Measurements from ENCODE around the gene TMEM192. TPM values are rescaled to one million over a fixed set of nuclear protein-coding genes. Genes with fewer than 3 reads are reported as not detected.
"Not testable (repeated sequence)": the region's sequence is repeated elsewhere in the genome, so short reads cannot be mapped to it uniquely, and the experiment has no call there.

The TMEM192 gene
- total and polyA plus RNA-seq, 4 donors: 4.9 to 16.0 (median 11.6) TPM

- Histone ChIP-seq H3K36me3 (ENCODE audit: control insufficient read depth in 1 of 2, insufficient read depth in 2 of 2, low read length in 1 of 2) (no peaks in the 10 kb centered on the region), H3K9me3 (ENCODE audit: control insufficient read depth, low read length) (no peaks in the 10 kb centered on the region), H3K27ac (ENCODE audit: low read depth in 1 of 2, low read length in 2 of 2) (no peak overlapping the region), H3K4me3 (ENCODE audit: low read length in 2 of 2) (no peak overlapping the region), H3K27me3 (ENCODE audit: control insufficient read depth in 1 of 2, insufficient read depth in 2 of 2, low read length in 1 of 2) (no peaks in the 10 kb centered on the region), H3K4me1 (ENCODE audit: control insufficient read depth in 1 of 2, insufficient read depth in 2 of 2, low read length in 2 of 2) (no peaks in the 10 kb centered on the region)
- no peak for DNase-seq
- no peak for ATAC-seq (ENCODE audit: low FRiP score)
- intact Hi-C loops (cut with DNase I): loop anchor here in 1 of 2 donors (10.0 kb wide), 1 partner anchor 68 kb away; the partner anchor contains the start of gene KLHL2
- WGBS, 2 donors: 61 to 81% methylated on average over 4 of the region's 4 CpGs
These were observed 23.9 kb upstream of the TMEM192 start for GRCh38 chr4:165136529-165136928.

GRCh38 chr4:165133150-165133549 is 20.5 kb upstream of the TMEM192 start:
- H3K36me3 ChIP-seq (ENCODE audit: control insufficient read depth in 1 of 2, insufficient read depth in 2 of 2, low read length in 1 of 2): no peaks in the 10 kb centered on the region
- no peak for DNase-seq
- ATAC-seq (ENCODE audit: low FRiP score): no peak
- intact Hi-C loops (cut with DNase I): loop anchor here in 1 of 2 donors (5.0 to 10.0 kb wide), 2 partner anchors 72 to 214 kb away; partner anchors contain the start of gene KLHL2
- H3K27ac ChIP-seq (ENCODE audit: low read depth in 1 of 2, low read length in 2 of 2): no peak overlapping the region
- no peaks in the 10 kb centered on the region for H3K9me3 ChIP-seq (ENCODE audit: control insufficient read depth, low read length)
- H3K4me1 ChIP-seq (ENCODE audit: control insufficient read depth in 1 of 2, insufficient read depth in 2 of 2, low read length in 2 of 2): no peaks in the 10 kb centered on the region
- H3K27me3 ChIP-seq (ENCODE audit: control insufficient read depth in 1 of 2, insufficient read depth in 2 of 2, low read length in 1 of 2): no peaks in the 10 kb centered on the region
- H3K4me3 ChIP-seq (ENCODE audit: low read length in 2 of 2): no peak overlapping the region
- WGBS, 2 donors: 50 to 51% methylated on average over 2 of the region's 2 CpGs

GRCh38 chr4:165131247-165131832 is 18.7 kb upstream of the TMEM192 start:
- H3K4me3 ChIP-seq (ENCODE audit: low read length in 2 of 2): no peak overlapping the region
- WGBS, 2 donors: 10 to 14% methylated on average over 9 of the region's 9 CpGs
- DNase-seq: no peak
- H3K27me3 ChIP-seq (ENCODE audit: control insufficient read depth in 1 of 2, insufficient read depth in 2 of 2, low read length in 1 of 2): no peaks in the 10 kb centered on the region
- no peaks in the 10 kb centered on the region for H3K9me3 ChIP-seq (ENCODE audit: control insufficient read depth, low read length)
- H3K36me3 ChIP-seq (ENCODE audit: control insufficient read depth in 1 of 2, insufficient read depth in 2 of 2, low read length in 1 of 2): no peaks in the 10 kb centered on the region
- no peaks in the 10 kb centered on the region for H3K4me1 ChIP-seq (ENCODE audit: control insufficient read depth in 1 of 2, insufficient read depth in 2 of 2, low read length in 2 of 2)
- ATAC-seq (ENCODE audit: low FRiP score): peak; percentile 85
- intact Hi-C loops (cut with DNase I): loop anchor here (1.0 to 10.0 kb wide), 4 partner anchors 73 to 333 kb away; partner anchors contain the start of gene KLHL2 (in 1 of the 2)
- no peak overlapping the region for H3K27ac ChIP-seq (ENCODE audit: low read depth in 1 of 2, low read length in 2 of 2)

GRCh38 chr4:165129924-165130323 is 17.3 kb upstream of the TMEM192 start:
- Histone ChIP-seq H3K27me3 (ENCODE audit: control insufficient read depth in 1 of 2, insufficient read depth in 2 of 2, low read length in 1 of 2) (no peaks in the 10 kb centered on the region), H3K27ac (ENCODE audit: low read depth in 1 of 2, low read length in 2 of 2) (no peak overlapping the region), H3K4me1 (ENCODE audit: control insufficient read depth in 1 of 2, insufficient read depth in 2 of 2, low read length in 2 of 2) (no peaks in the 10 kb centered on the region), H3K9me3 (ENCODE audit: control insufficient read depth, low read length) (no peaks in the 10 kb centered on the region), H3K36me3 (ENCODE audit: control insufficient read depth in 1 of 2, insufficient read depth in 2 of 2, low read length in 1 of 2) (no peaks in the 10 kb centered on the region), H3K4me3 (ENCODE audit: low read length in 2 of 2) (no peak overlapping the region)
- WGBS, 2 donors: 55 to 66% methylated on average over 3 of the region's 3 CpGs
- DNase-seq (no peak), ATAC-seq (ENCODE audit: low FRiP score) (no peak)
- intact Hi-C loops (cut with DNase I): loop anchor here (2.0 to 10.0 kb wide), 3 partner anchors 75 to 333 kb away; partner anchors contain the start of gene KLHL2 (in 1 of the 2)

GRCh38 chr4:165125869-165126499 is 13.3 kb upstream of the TMEM192 start:
- 95 to 96% methylated on average over 35 to 40 of the region's 40 CpGs for WGBS, 2 donors
- H3K4me3 ChIP-seq (ENCODE audit: low read length in 2 of 2); H3K27me3 ChIP-seq (ENCODE audit: control insufficient read depth in 1 of 2, insufficient read depth in 2 of 2, low read length in 1 of 2); H3K4me1 ChIP-seq (ENCODE audit: control insufficient read depth in 1 of 2, insufficient read depth in 2 of 2, low read length in 2 of 2); H3K9me3 ChIP-seq (ENCODE audit: control insufficient read depth, low read length); ATAC-seq (ENCODE audit: low FRiP score); DNase-seq; H3K27ac ChIP-seq (ENCODE audit: low read depth in 1 of 2, low read length in 2 of 2); H3K36me3 ChIP-seq (ENCODE audit: control insufficient read depth in 1 of 2, insufficient read depth in 2 of 2, low read length in 1 of 2): not testable (repeated sequence)
- intact Hi-C loops (cut with DNase I): loop anchor here in 1 of 2 donors (5.0 kb wide), 1 partner anchor 221 kb away; no protein-coding TSS in a partner anchor

GRCh38 chr4:165124488-165124887 is 11.8 kb upstream of the TMEM192 start:
- Histone ChIP-seq H3K27ac (ENCODE audit: low read depth in 1 of 2, low read length in 2 of 2) (no peak overlapping the region), H3K4me1 (ENCODE audit: control insufficient read depth in 1 of 2, insufficient read depth in 2 of 2, low read length in 2 of 2) (no peaks in the 10 kb centered on the region), H3K9me3 (ENCODE audit: control insufficient read depth, low read length) (no peaks in the 10 kb centered on the region), H3K4me3 (ENCODE audit: low read length in 2 of 2) (no peak overlapping the region), H3K27me3 (ENCODE audit: control insufficient read depth in 1 of 2, insufficient read depth in 2 of 2, low read length in 1 of 2) (no peaks in the 10 kb centered on the region), H3K36me3 (ENCODE audit: control insufficient read depth in 1 of 2, insufficient read depth in 2 of 2, low read length in 1 of 2) (no peaks in the 10 kb centered on the region)
- DNase-seq (no peak), ATAC-seq (ENCODE audit: low FRiP score) (no peak)
- WGBS, 2 donors: 74 to 77% methylated on average over 5 of the region's 5 CpGs
- intact Hi-C loops (cut with DNase I): no loop called here

GRCh38 chr4:165118256-165118909 is 5.7 kb upstream of the TMEM192 start:
- no peak overlapping the region for H3K4me3 ChIP-seq (ENCODE audit: low read length in 2 of 2)
- no peaks in the 10 kb centered on the region for H3K27me3 ChIP-seq (ENCODE audit: control insufficient read depth in 1 of 2, insufficient read depth in 2 of 2, low read length in 1 of 2)
- no peak overlapping the region for H3K27ac ChIP-seq (ENCODE audit: low read depth in 1 of 2, low read length in 2 of 2)
- ATAC-seq (ENCODE audit: low FRiP score) (no peak), DNase-seq (no peak)
- H3K36me3 ChIP-seq (ENCODE audit: control insufficient read depth in 1 of 2, insufficient read depth in 2 of 2, low read length in 1 of 2): no peaks in the 10 kb centered on the region
- 61 to 64% methylated on average over 4 of the region's 4 CpGs for WGBS, 2 donors
- no peaks in the 10 kb centered on the region for H3K9me3 ChIP-seq (ENCODE audit: control insufficient read depth, low read length)
- intact Hi-C loops (cut with DNase I): no loop called here
- no peaks in the 10 kb centered on the region for H3K4me1 ChIP-seq (ENCODE audit: control insufficient read depth in 1 of 2, insufficient read depth in 2 of 2, low read length in 2 of 2)

- H3K4me3 ChIP-seq (ENCODE audit: low read length in 2 of 2): no peak overlapping the region
- no peaks in the 10 kb centered on the region for H3K4me1 ChIP-seq (ENCODE audit: control insufficient read depth in 1 of 2, insufficient read depth in 2 of 2, low read length in 2 of 2)
- H3K36me3 ChIP-seq (ENCODE audit: control insufficient read depth in 1 of 2, insufficient read depth in 2 of 2, low read length in 1 of 2): no peaks in the 10 kb centered on the region
- no peak overlapping the region for H3K27ac ChIP-seq (ENCODE audit: low read depth in 1 of 2, low read length in 2 of 2)
- 97% methylated on average over 3 of the region's 3 CpGs for WGBS, 2 donors
- no peaks in the 10 kb centered on the region for H3K27me3 ChIP-seq (ENCODE audit: control insufficient read depth in 1 of 2, insufficient read depth in 2 of 2, low read length in 1 of 2)
- DNase-seq (no peak), ATAC-seq (ENCODE audit: low FRiP score) (no peak)
- no peaks in the 10 kb centered on the region for H3K9me3 ChIP-seq (ENCODE audit: control insufficient read depth, low read length)
- intact Hi-C loops (cut with DNase I): no loop called here
These were observed 2.6 kb upstream of the TMEM192 start for GRCh38 chr4:165115301-165115700.

All from aorta (tissue), 5 donors.